RPMI8226 (cell line): ENCODE results near the gene DZANK1.
"Not testable (repeated sequence)": the region's sequence is repeated elsewhere in the genome, so short reads cannot be mapped to it uniquely, and the experiment has no call there.

Experiments used
- DNase-seq: peaks from one replicate; pipeline ENCODE4 v3.0.0-alpha.2; 2015

DZANK1 gene

GRCh38 chr20:18372296-18372695, 94.5 kb downstream of the DZANK1 start:
- DNase-seq: no peak

- no peak for DNase-seq
These were observed 102.1 kb downstream of the DZANK1 start for GRCh38 chr20:18364768-18365167.

- no peak for DNase-seq
These were observed 103.1 kb downstream of the DZANK1 start for GRCh38 chr20:18363708-18364107.

- DNase-seq: no peak
These were observed 103.9 kb downstream of the DZANK1 start for GRCh38 chr20:18362916-18363315.

GRCh38 chr20:18361678-18362077, 105.2 kb downstream of the DZANK1 start:
- no peak for DNase-seq

- DNase-seq: peak; percentile 83
These were observed 106.2 kb downstream of the DZANK1 start for GRCh38 chr20:18360635-18361034.

GRCh38 chr20:18359854-18360253, 107.0 kb downstream of the DZANK1 start:
- peak; percentile 14 for DNase-seq

GRCh38 chr20:18349749-18350148, 117.1 kb downstream of the DZANK1 start:
- DNase-seq: not testable (repeated sequence)
